K562 (cell line): ENCODE measurements around the gene ETS2.

ENCODE experiments used
- CTCF ChIP-seq, 3 experiments: IDR thresholded peaks in 2 of 3; conservative IDR thresholded peaks in 1 of 3; 2 replicates each; pipeline ENCODE4 v1.5.1; 2011 to 2012; ENCODE audit warnings: low read length in 3 of 3, mild to moderate bottlenecking in 3 of 3, control low read depth in 2 of 3, improper control_type of control experiment in 1 of 3, inconsistent platforms in 1 of 3, low read depth in 1 of 3, mixed read lengths in 1 of 3, moderate library complexity in 1 of 3; ENCODE audit not compliant: insufficient read depth in 2 of 3
- NFIC ChIP-seq: fragments of 450-650 bp; IDR thresholded peaks from 2 replicates; pipeline ENCODE4 v1.6.1; 2017; ENCODE audit warnings: mild to moderate bottlenecking, inconsistent platforms
- SAFB2 ChIP-seq: fragments of 200-400 bp; formaldehyde crosslinking; IDR thresholded peaks from 2 replicates; pipeline ENCODE4 v1.6.1; 2018; ENCODE audit warnings: borderline replicate concordance, low read length, low read depth, moderate library complexity; ENCODE audit not compliant: severe bottlenecking

- TF ChIP-seq SAFB2 (no peak), NFIC (no peak), CTCF (IDR thresholded peaks at IDR 0.05 in 2 of 3, conservative IDR thresholded peaks at IDR 0.05 in 1 of 3; ENCODE audit: insufficient read depth in 2 of 3, low read depth in 1 of 3, low read length in 3 of 3) (no peak)
Measured at GRCh38 chr21:38831526-38832467, 26.1 kb downstream of the ETS2 start.
